A549 (cell line): ENCODE data around the gene IDH3G. TPM values are rescaled to one million over a fixed set of nuclear protein-coding genes. Genes with fewer than 3 reads are reported as not detected.

Source experiments
- ATAC-seq, 2 experiments: fragments of 200-7000 bp in 1 of 2; fragments of >200 bp in 1 of 2; cut with Nextera tagmentation in 1 of 2; cut with Tn5 transposase in 1 of 2; 3 replicates each; pipeline versions ENCODE4 v1.8.0 to v1.9.1; 2018 to 2020; ENCODE audit warnings: mild to moderate bottlenecking in 1 of 2, moderate library complexity in 1 of 2
- CTCF ChIA-PET: fragments of 300-600 bp; sonication (Branson Sonifier 250); formaldehyde crosslinking; extraction: SDS; loops from one replicate; lab custom pipeline; 2021; ENCODE audit warnings: antibody characterized with exemption, inconsistent platforms; lab: Yijun Ruan, JAX
- POLR2A ChIA-PET: fragments of 350-600 bp; formaldehyde crosslinking; extraction: SDS; loops from one replicate; lab custom pipeline; 2021; ENCODE audit warnings: antibody characterized with exemption, inconsistent platforms; lab: Yijun Ruan, JAX
- DNase-seq, 2 experiments: peaks; one replicate each; pipeline versions ENCODE4 v3.0.0 to v3.0.0-alpha.2; 2011 to 2016; ENCODE audit warnings: low read depth in 1 of 2, low spot score in 1 of 2
- FAIRE-seq: peaks from 2 replicates; lab custom pipeline; 2011; peaks lifted over from hg19 to GRCh38; lab: Jason Lieb, UNC
- H3K27ac ChIP-seq, 2 experiments: fragments of >200 bp; sonication (Bioruptor Twin); formaldehyde crosslinking; 3 replicates each; pipeline ENCODE4 v1.5.1; 2016 to 2017
- H3K4me1 ChIP-seq: fragments of >200 bp; sonication (Bioruptor Twin); formaldehyde crosslinking; 3 replicates; pipeline ENCODE4 v1.6.1; 2016
- H3K4me2 ChIP-seq: fragments of >200 bp; sonication (Bioruptor Twin); formaldehyde crosslinking; 3 replicates; pipeline ENCODE4 v1.6.1; 2016
- H3K4me3 ChIP-seq: fragments of >200 bp; sonication (Bioruptor Twin); formaldehyde crosslinking; 3 replicates; pipeline ENCODE4 v1.5.1; 2016
- H3K9me3 ChIP-seq: fragments of >200 bp; sonication (Bioruptor Twin); formaldehyde crosslinking; 3 replicates; pipeline ENCODE4 v1.6.1; 2016
- CHD2 ChIP-seq: fragments of 150-350 bp; IDR thresholded peaks from 2 replicates; pipeline ENCODE4 v1.6.1; 2014; ENCODE audit warnings: low read length; ENCODE audit not compliant: partially characterized antibody
- EHF ChIP-seq: fragments of 250-450 bp; sonication (Bioruptor Pico); IDR thresholded peaks from 2 replicates; pipeline ENCODE4 v1.5.0; 2020; ENCODE audit warnings: mild to moderate bottlenecking
- FOSB ChIP-seq: fragments of 250-450 bp; sonication (Bioruptor Pico); IDR thresholded peaks from 2 replicates; pipeline ENCODE4 v1.5.0; 2020; ENCODE audit warnings: mild to moderate bottlenecking, moderate library complexity
- HDAC2 ChIP-seq: fragments of 200-600 bp; sonication (generic); IDR thresholded peaks from 2 replicates; pipeline ENCODE4 v1.6.1; 2016
- HEYL ChIP-seq: fragments of 250-450 bp; sonication (Bioruptor Pico); IDR thresholded peaks from 2 replicates; pipeline ENCODE4 v1.8.0; 2021; ENCODE audit warnings: mild to moderate bottlenecking, moderate library complexity
- HOXB5 ChIP-seq: fragments of 250-450 bp; sonication (Bioruptor Pico); IDR thresholded peaks from 2 replicates; pipeline ENCODE4 v1.5.0; 2020; ENCODE audit warnings: mild to moderate bottlenecking, moderate library complexity
- JUNB ChIP-seq: fragments of >200 bp; sonication (Bioruptor Twin); formaldehyde crosslinking; IDR thresholded peaks from 2 replicates; pipeline ENCODE4 v1.6.1; 2016
- KDM5A ChIP-seq: fragments of 200-600 bp; sonication (generic); IDR thresholded peaks from 2 replicates; pipeline ENCODE4 v1.6.1; 2016; ENCODE audit warnings: antibody characterized with exemption, mild to moderate bottlenecking
- NFE2L2 ChIP-seq: fragments of 150-350 bp; conservative IDR thresholded peaks from 2 replicates; pipeline ENCODE4 v1.6.1; 2014; ENCODE audit warnings: low read length
- NR3C1 ChIP-seq: fragments of >200 bp; sonication (Bioruptor Twin); formaldehyde crosslinking; IDR thresholded peaks from 3 replicates; pipeline ENCODE4 v1.6.1; 2017
- PHF8 ChIP-seq: fragments of 200-600 bp; sonication (generic); IDR thresholded peaks from 2 replicates; pipeline ENCODE4 v1.6.1; 2016; ENCODE audit warnings: low read depth, mild to moderate bottlenecking, antibody characterized with exemption, moderate library complexity, borderline replicate concordance
- TFCP2L1 ChIP-seq: fragments of 250-450 bp; sonication (Bioruptor Pico); IDR thresholded peaks from 2 replicates; pipeline ENCODE4 v1.5.0; 2021; ENCODE audit warnings: mild to moderate bottlenecking
- ZC3H11A ChIP-seq: fragments of 450-650 bp; IDR thresholded peaks from 2 replicates; pipeline ENCODE4 v1.6.1; 2014; ENCODE audit warnings: antibody characterized with exemption, mild to moderate bottlenecking
- ZFP36 ChIP-seq: fragments of 450-650 bp; IDR thresholded peaks from 2 replicates; pipeline ENCODE4 v1.6.1; 2014; ENCODE audit warnings: borderline replicate concordance; ENCODE audit not compliant: partially characterized antibody
- ZSCAN20 ChIP-seq: fragments of 250-450 bp; sonication (Bioruptor Pico); IDR thresholded peaks from 2 replicates; pipeline ENCODE4 v1.8.0; 2022; ENCODE audit warnings: mild to moderate bottlenecking, moderate library complexity
- WGBS: methylation state at CpG from one replicate; pipeline ENCODE4 v1.1.6; 2017; ENCODE audit errors: missing lambda C conversion rate; 5-methylcytosine and 5-hydroxymethylcytosine counted together
- polyA plus RNA-seq, 4 experiments: library from polyadenylated mRNA; depleted of rRNA in 3 of 4; stranded (reverse); fragments of >200 nt; fragmentation: RNase III in 1 of 4; extraction: RNeasy Plus Mini Kit Qiagen cat#74134 plus additional on column Dnase treatment in 1 of 4; gene quantifications; 2 replicates in 3 of 4; 3 replicates in 1 of 4; pipeline ENCODE4 v1.2.3, GENCODE V29; 2011 to 2017
- TF ChIP-seq, protein P1 (sequence below): IDR thresholded peaks from 2 replicates; pipeline ENCODE4 v1.6.1; 2012
- TF ChIP-seq, protein P2 (sequence below): fragments of 200-600 bp; sonication (generic); IDR thresholded peaks from 2 replicates; pipeline ENCODE4 v1.6.1; 2016; ENCODE audit warnings: antibody characterized with exemption, mild to moderate bottlenecking, moderate library complexity
- TF ChIP-seq, protein P3 (sequence below): IDR thresholded peaks from 2 replicates; pipeline ENCODE4 v1.6.1; 2012

IDH3G gene
- polyA plus RNA-seq, 2 of the 4 experiments (the other 2 are of a cell fraction) = 45.6 to 58.5 TPM

DNA sequence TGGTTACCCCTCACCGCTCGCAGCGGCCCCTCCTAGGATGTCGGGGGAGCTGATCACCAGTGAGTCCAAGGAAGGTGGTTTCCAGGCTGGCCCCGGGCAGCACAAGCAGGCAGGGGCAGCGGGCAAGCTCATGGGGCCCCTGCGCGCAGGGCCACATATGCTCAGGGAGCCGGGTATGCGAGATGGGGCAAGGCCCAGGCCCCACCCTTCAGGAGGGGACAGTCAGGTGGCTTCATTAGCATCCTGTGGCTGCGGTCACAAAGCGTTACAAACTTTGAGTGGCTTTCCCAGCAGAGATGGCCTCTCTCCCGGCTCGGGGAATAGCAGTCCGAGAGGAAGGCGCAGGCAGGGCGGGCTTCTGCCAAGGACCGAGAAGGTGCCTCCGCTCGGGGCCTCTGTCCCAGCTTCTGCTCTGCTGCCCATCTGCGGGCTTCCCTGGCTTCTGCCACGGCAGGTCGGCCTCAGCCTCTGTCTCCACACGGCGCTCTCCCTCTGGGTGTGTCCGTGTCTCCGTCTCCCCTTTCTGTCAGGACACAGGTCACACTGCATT, 56.0 kb downstream of the IDH3G start (continued):
- no peak for TF ChIP-seq ZSCAN20
- TF ChIP-seq PHF8 = no peak
- no peak for TF ChIP-seq TFCP2L1 (CRISPR knock-in tag)
- TF ChIP-seq ZFP36 = no peak

DNA sequence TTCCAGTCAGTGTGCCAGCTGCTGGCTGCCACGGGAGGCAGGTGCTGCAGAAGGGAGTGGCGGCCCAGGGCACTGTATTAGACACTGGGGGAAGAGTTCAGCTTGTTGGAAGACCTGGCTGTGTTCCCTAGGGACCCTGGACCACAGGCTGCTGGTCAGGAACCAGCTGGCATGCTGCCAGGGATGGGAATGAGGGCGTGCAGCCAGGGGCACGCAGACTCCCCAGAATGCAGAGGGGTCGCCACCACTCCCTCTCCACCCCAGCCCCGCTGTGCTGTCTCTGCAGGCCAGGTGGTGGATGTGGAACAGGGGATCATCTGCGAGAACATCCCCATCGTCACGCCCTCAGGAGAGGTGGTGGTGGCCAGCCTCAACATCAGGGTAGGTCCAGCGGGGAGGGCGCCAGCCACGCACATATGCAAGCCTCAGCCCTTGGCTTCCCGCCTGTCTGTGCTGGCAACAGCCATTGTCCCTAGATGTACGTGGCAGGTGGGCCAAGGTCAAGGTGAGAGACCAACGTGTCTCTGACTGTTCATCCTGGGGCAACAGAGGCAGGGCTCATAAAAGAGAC, 57.2 kb downstream of the IDH3G start:
- Histone ChIP-seq H3K27ac (no peak overlapping the region), H3K4me3 (no peak overlapping the region), H3K9me3 (no peaks in the 10 kb centered on the region), H3K4me2 (no peak overlapping the region), H3K4me1 (no peaks in the 10 kb centered on the region)
- FAIRE-seq (no peak), DNase-seq (no peak), ATAC-seq (no peak)
- TF ChIP-seq FOSB (CRISPR knock-in tag) = no peak
- no peak for TF ChIP-seq EHF (CRISPR knock-in tag)
- TF ChIP-seq, protein P1, sequence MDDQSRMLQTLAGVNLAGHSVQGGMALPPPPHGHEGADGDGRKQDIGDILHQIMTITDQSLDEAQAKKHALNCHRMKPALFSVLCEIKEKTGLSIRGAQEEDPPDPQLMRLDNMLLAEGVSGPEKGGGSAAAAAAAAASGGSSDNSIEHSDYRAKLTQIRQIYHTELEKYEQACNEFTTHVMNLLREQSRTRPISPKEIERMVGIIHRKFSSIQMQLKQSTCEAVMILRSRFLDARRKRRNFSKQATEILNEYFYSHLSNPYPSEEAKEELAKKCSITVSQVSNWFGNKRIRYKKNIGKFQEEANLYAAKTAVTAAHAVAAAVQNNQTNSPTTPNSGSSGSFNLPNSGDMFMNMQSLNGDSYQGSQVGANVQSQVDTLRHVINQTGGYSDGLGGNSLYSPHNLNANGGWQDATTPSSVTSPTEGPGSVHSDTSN = no peak
- no peak for TF ChIP-seq JUNB
- TF ChIP-seq, protein P2, sequence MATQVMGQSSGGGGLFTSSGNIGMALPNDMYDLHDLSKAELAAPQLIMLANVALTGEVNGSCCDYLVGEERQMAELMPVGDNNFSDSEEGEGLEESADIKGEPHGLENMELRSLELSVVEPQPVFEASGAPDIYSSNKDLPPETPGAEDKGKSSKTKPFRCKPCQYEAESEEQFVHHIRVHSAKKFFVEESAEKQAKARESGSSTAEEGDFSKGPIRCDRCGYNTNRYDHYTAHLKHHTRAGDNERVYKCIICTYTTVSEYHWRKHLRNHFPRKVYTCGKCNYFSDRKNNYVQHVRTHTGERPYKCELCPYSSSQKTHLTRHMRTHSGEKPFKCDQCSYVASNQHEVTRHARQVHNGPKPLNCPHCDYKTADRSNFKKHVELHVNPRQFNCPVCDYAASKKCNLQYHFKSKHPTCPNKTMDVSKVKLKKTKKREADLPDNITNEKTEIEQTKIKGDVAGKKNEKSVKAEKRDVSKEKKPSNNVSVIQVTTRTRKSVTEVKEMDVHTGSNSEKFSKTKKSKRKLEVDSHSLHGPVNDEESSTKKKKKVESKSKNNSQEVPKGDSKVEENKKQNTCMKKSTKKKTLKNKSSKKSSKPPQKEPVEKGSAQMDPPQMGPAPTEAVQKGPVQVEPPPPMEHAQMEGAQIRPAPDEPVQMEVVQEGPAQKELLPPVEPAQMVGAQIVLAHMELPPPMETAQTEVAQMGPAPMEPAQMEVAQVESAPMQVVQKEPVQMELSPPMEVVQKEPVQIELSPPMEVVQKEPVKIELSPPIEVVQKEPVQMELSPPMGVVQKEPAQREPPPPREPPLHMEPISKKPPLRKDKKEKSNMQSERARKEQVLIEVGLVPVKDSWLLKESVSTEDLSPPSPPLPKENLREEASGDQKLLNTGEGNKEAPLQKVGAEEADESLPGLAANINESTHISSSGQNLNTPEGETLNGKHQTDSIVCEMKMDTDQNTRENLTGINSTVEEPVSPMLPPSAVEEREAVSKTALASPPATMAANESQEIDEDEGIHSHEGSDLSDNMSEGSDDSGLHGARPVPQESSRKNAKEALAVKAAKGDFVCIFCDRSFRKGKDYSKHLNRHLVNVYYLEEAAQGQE = no peak
- TF ChIP-seq CHD2 = no peak
- no peak for TF ChIP-seq NR3C1
- TF ChIP-seq KDM5A = no peak
- TF ChIP-seq ZC3H11A = no peak
- no peak for TF ChIP-seq NFE2L2
- TF ChIP-seq, protein P3, sequence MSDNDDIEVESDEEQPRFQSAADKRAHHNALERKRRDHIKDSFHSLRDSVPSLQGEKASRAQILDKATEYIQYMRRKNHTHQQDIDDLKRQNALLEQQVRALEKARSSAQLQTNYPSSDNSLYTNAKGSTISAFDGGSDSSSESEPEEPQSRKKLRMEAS = no peak
- TF ChIP-seq TFCP2L1 (CRISPR knock-in tag) = no peak
- POLR2A ChIA-PET = no interaction called here
- 80% methylated on average over 14 of the region's 15 CpGs for WGBS
- CTCF ChIA-PET = interaction anchor here (0.9 to 1.1 kb wide), 3 partner anchors 14 to 74 kb away, joined by 3 to 4 read pairs (median 3); no protein-coding TSS in a partner anchor

DNA sequence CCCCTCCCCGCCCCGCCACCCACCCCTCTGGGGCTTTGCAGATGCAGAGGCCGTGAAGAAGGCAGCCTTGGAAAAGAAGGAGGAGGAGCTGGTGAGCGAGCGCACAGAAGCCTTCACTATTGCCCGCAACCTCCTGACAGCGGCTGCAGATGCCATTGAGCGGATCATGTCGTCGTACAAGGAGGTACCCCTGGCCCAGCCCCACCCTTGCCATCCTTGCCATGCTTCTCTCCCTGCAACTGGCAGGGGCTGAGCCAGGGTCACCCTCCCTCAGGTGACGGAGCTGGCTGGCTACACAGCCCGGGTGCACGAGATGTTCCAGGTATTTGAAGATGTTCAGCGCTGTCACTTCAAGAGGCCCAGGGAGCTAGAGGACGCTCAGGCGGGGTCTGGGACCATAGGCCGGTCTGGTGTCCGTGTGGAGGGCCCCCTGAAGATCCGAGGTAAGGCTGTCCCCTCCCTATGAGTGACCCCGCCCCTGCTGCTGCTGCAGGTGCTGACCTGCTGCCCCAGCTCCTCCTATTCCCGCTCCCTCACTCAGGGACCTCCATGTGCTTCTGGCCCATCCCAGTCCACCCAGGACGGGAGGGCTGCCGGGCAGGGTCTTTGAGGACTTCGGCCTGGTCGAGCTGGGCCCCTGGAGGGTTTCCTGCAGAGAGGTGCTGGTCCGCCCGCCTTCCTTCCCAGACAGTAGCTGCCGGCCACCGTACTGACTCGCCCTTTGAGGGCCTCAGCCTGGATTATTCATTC, 57.9 kb downstream of the IDH3G start:
- no peaks in the 10 kb centered on the region for H3K9me3 ChIP-seq
- no peak overlapping the region for H3K27ac ChIP-seq
- no peak overlapping the region for H3K4me2 ChIP-seq
- H3K4me1 ChIP-seq = no peaks in the 10 kb centered on the region
- FAIRE-seq (no peak), DNase-seq (no peak), ATAC-seq (no peak)
- TF ChIP-seq FOSB (CRISPR knock-in tag) (no peak), HEYL (no peak), HOXB5 (no peak), NFE2L2 (no peak), HDAC2 (no peak)
- TF ChIP-seq, protein P3 = no peak
- 80% methylated on average over 19 of the region's 30 CpGs for WGBS
- no peak overlapping the region for H3K4me3 ChIP-seq
- POLR2A ChIA-PET = no interaction called here
- CTCF ChIA-PET = interaction anchor here (0.9 to 1.1 kb wide), 3 partner anchors 13 to 73 kb away, joined by 3 to 4 read pairs (median 3); no protein-coding TSS in a partner anchor

Other genes with a start within 250 kb of the IDH3G start
- 25.6 and 29.9 TPM in 2 replicates for gene CCNQ, start 195.2 kb downstream of the IDH3G start, polyA plus RNA-seq (2011; rRNA removed)
- 32.0 to 36.0 TPM (median 32.6 TPM) in 3 replicates for gene CCNQ, start 195.2 kb downstream of the IDH3G start, polyA plus RNA-seq (2017; fragmentation: RNase III; extraction: RNeasy Plus Mini Kit Qiagen cat#74134 plus additional on column Dnase treatment)
- gene DUSP9, start 147.2 kb downstream of the IDH3G start, polyA plus RNA-seq (2011; rRNA removed) = 0.65 and 0.75 TPM in 2 replicates
- 1.3 to 1.6 TPM (median 1.3 TPM) in 3 replicates for gene DUSP9, start 147.2 kb downstream of the IDH3G start, polyA plus RNA-seq (2017; fragmentation: RNase III; extraction: RNeasy Plus Mini Kit Qiagen cat#74134 plus additional on column Dnase treatment)
- 0.17 TPM in 2 replicates for gene PNCK, start 120.6 kb downstream of the IDH3G start, polyA plus RNA-seq (2011; rRNA removed)
- gene PNCK, start 120.6 kb downstream of the IDH3G start, polyA plus RNA-seq (2017; fragmentation: RNase III; extraction: RNeasy Plus Mini Kit Qiagen cat#74134 plus additional on column Dnase treatment) = 0.13 to 0.30 TPM (median 0.25 TPM) in 3 replicates
- gene SLC6A8, start 106.4 kb downstream of the IDH3G start, polyA plus RNA-seq (2011; rRNA removed) = 2.0 and 3.4 TPM in 2 replicates
- gene SLC6A8, start 106.4 kb downstream of the IDH3G start, polyA plus RNA-seq (2017; fragmentation: RNase III; extraction: RNeasy Plus Mini Kit Qiagen cat#74134 plus additional on column Dnase treatment) = 5.7 to 6.9 TPM (median 6.1 TPM) in 3 replicates
- gene BCAP31, start 70.0 kb downstream of the IDH3G start, polyA plus RNA-seq (2011; rRNA removed) = 217 and 257 TPM in 2 replicates
- gene BCAP31, start 70.0 kb downstream of the IDH3G start, polyA plus RNA-seq (2017; fragmentation: RNase III; extraction: RNeasy Plus Mini Kit Qiagen cat#74134 plus additional on column Dnase treatment) = 335 to 351 TPM (median 349 TPM) in 3 replicates
- gene ABCD1, start 69.5 kb downstream of the IDH3G start, polyA plus RNA-seq (2011; rRNA removed) = 1.7 and 1.8 TPM in 2 replicates
- 3.3 to 5.1 TPM (median 3.8 TPM) in 3 replicates for gene ABCD1, start 69.5 kb downstream of the IDH3G start, polyA plus RNA-seq (2017; fragmentation: RNase III; extraction: RNeasy Plus Mini Kit Qiagen cat#74134 plus additional on column Dnase treatment)
- gene PLXNB3, start 30.1 kb downstream of the IDH3G start, polyA plus RNA-seq (2011; rRNA removed) = 1.1 and 1.2 TPM in 2 replicates
- 2.5 to 3.9 TPM (median 3.1 TPM) in 3 replicates for gene PLXNB3, start 30.1 kb downstream of the IDH3G start, polyA plus RNA-seq (2017; fragmentation: RNase III; extraction: RNeasy Plus Mini Kit Qiagen cat#74134 plus additional on column Dnase treatment)
- not detected in 2 replicates for gene SRPK3, start 13.3 kb downstream of the IDH3G start, polyA plus RNA-seq (2011; rRNA removed)
- gene SRPK3, start 13.3 kb downstream of the IDH3G start, polyA plus RNA-seq (2017; fragmentation: RNase III; extraction: RNeasy Plus Mini Kit Qiagen cat#74134 plus additional on column Dnase treatment) = 0.03 to 0.08 TPM (median 0.05 TPM) in 3 replicates
- 212 and 293 TPM in 2 replicates for gene SSR4, start 293 bp upstream of the IDH3G start, polyA plus RNA-seq (2011; rRNA removed)
- 347 to 354 TPM (median 352 TPM) in 3 replicates for gene SSR4, start 293 bp upstream of the IDH3G start, polyA plus RNA-seq (2017; fragmentation: RNase III; extraction: RNeasy Plus Mini Kit Qiagen cat#74134 plus additional on column Dnase treatment)
- 1.2 and 1.3 TPM in 2 replicates for gene PDZD4, start 36.2 kb upstream of the IDH3G start, polyA plus RNA-seq (2011; rRNA removed)
- gene PDZD4, start 36.2 kb upstream of the IDH3G start, polyA plus RNA-seq (2017; fragmentation: RNase III; extraction: RNeasy Plus Mini Kit Qiagen cat#74134 plus additional on column Dnase treatment) = 2.3 to 3.0 TPM (median 2.4 TPM) in 3 replicates
- gene L1CAM, start 91.8 kb upstream of the IDH3G start, polyA plus RNA-seq (2011; rRNA removed) = 1.9 and 3.1 TPM in 2 replicates
- gene L1CAM, start 91.8 kb upstream of the IDH3G start, polyA plus RNA-seq (2017; fragmentation: RNase III; extraction: RNeasy Plus Mini Kit Qiagen cat#74134 plus additional on column Dnase treatment) = 12.8 to 14.2 TPM (median 13.3 TPM) in 3 replicates
- gene AVPR2, start 110.3 kb upstream of the IDH3G start, polyA plus RNA-seq (2011; rRNA removed) = not detected in 2 replicates
- gene AVPR2, start 110.3 kb upstream of the IDH3G start, polyA plus RNA-seq (2017; fragmentation: RNase III; extraction: RNeasy Plus Mini Kit Qiagen cat#74134 plus additional on column Dnase treatment) = 0.05 TPM in 1 of 3 replicates, not detected in the others
- 0.78 and 0.95 TPM in 2 replicates for gene ARHGAP4, start 131.9 kb upstream of the IDH3G start, polyA plus RNA-seq (2011; rRNA removed)
- gene ARHGAP4, start 131.9 kb upstream of the IDH3G start, polyA plus RNA-seq (2017; fragmentation: RNase III; extraction: RNeasy Plus Mini Kit Qiagen cat#74134 plus additional on column Dnase treatment) = 0.98 to 2.3 TPM (median 1.1 TPM) in 3 replicates
- gene NAA10, start 140.7 kb upstream of the IDH3G start, polyA plus RNA-seq (2011; rRNA removed) = 63.5 and 88.8 TPM in 2 replicates
- 230 to 251 TPM (median 237 TPM) in 3 replicates for gene NAA10, start 140.7 kb upstream of the IDH3G start, polyA plus RNA-seq (2017; fragmentation: RNase III; extraction: RNeasy Plus Mini Kit Qiagen cat#74134 plus additional on column Dnase treatment)
- not detected in 2 replicates for gene RENBP, start 150.3 kb upstream of the IDH3G start, polyA plus RNA-seq (2011; rRNA removed)
- gene RENBP, start 150.3 kb upstream of the IDH3G start, polyA plus RNA-seq (2017; fragmentation: RNase III; extraction: RNeasy Plus Mini Kit Qiagen cat#74134 plus additional on column Dnase treatment) = not detected in 3 replicates
- gene HCFC1, start 177.4 kb upstream of the IDH3G start, polyA plus RNA-seq (2011; rRNA removed) = 4.4 and 11.9 TPM in 2 replicates
- 31.0 to 33.3 TPM (median 32.9 TPM) in 3 replicates for gene HCFC1, start 177.4 kb upstream of the IDH3G start, polyA plus RNA-seq (2017; fragmentation: RNase III; extraction: RNeasy Plus Mini Kit Qiagen cat#74134 plus additional on column Dnase treatment)
- 10.6 and 13.2 TPM in 2 replicates for gene TMEM187, start 178.4 kb upstream of the IDH3G start, polyA plus RNA-seq (2011; rRNA removed)
- 7.0 to 8.8 TPM (median 7.8 TPM) in 3 replicates for gene TMEM187, start 178.4 kb upstream of the IDH3G start, polyA plus RNA-seq (2017; fragmentation: RNase III; extraction: RNeasy Plus Mini Kit Qiagen cat#74134 plus additional on column Dnase treatment)
- 73.1 and 73.6 TPM in 2 replicates for gene IRAK1, start 225.5 kb upstream of the IDH3G start, polyA plus RNA-seq (2011; rRNA removed)
- gene IRAK1, start 225.5 kb upstream of the IDH3G start, polyA plus RNA-seq (2017; fragmentation: RNase III; extraction: RNeasy Plus Mini Kit Qiagen cat#74134 plus additional on column Dnase treatment) = 177 to 191 TPM (median 179 TPM) in 3 replicates